Liver (tissue), 9 donors: ENCODE data around the gene CRLF1. TPM values are rescaled to one million over a fixed set of nuclear protein-coding genes. Genes with fewer than 3 reads are reported as not detected.
A peak's percentile ranks its signal among the peaks of the same experiment; 100 is the strongest.

Source experiments
- DNase-seq: peaks from one replicate; pipeline ENCODE4 v3.0.0-alpha.2; 2017; ENCODE audit warnings: low spot score
- H3K27ac ChIP-seq, 2 donors: one replicate each; pipeline ENCODE4 v1.7.0; 2013; ENCODE audit warnings: inconsistent platforms in 2 of 2, low read length in 2 of 2, control low read depth in 1 of 2, low read depth in 1 of 2, mild to moderate bottlenecking in 1 of 2
- H3K27me3 ChIP-seq, 4 donors: one replicate each; pipeline versions ENCODE4 v1.6.1 to v1.7.0; 2013; ENCODE audit warnings: low read length in 3 of 4, inconsistent platforms in 1 of 4, mild to moderate bottlenecking in 1 of 4, moderate library complexity in 1 of 4; ENCODE audit not compliant: control insufficient read depth in 4 of 4, insufficient read depth in 4 of 4
- H3K36me3 ChIP-seq, 4 donors: one replicate each; pipeline versions ENCODE4 v1.6.1 to v1.7.0; 2013; ENCODE audit warnings: low read length in 3 of 4, mild to moderate bottlenecking in 3 of 4, low read depth in 1 of 4, moderate library complexity in 1 of 4; ENCODE audit not compliant: control insufficient read depth in 4 of 4, insufficient read depth in 3 of 4
- H3K4me1 ChIP-seq, 4 donors: one replicate each; pipeline versions ENCODE4 v1.6.1 to v1.7.0; 2013; ENCODE audit warnings: low read length in 3 of 4, mild to moderate bottlenecking in 3 of 4, moderate library complexity in 1 of 4; ENCODE audit not compliant: control insufficient read depth in 4 of 4, insufficient read depth in 4 of 4
- H3K4me3 ChIP-seq, 3 donors: one replicate each; pipeline versions ENCODE4 v1.6.1 to v1.7.0; 2013; ENCODE audit warnings: low read length in 3 of 3, control low read depth in 1 of 3, low read depth in 1 of 3, mild to moderate bottlenecking in 1 of 3
- H3K9ac ChIP-seq, 2 donors: one replicate each; pipeline ENCODE4 v1.7.0; 2013; ENCODE audit warnings: low read length in 2 of 2, mild to moderate bottlenecking in 2 of 2, moderate library complexity in 2 of 2, control low read depth in 1 of 2, low read depth in 1 of 2
- H3K9me3 ChIP-seq, 4 donors: one replicate each; pipeline versions ENCODE4 v1.6.1 to v1.7.0; 2013; ENCODE audit warnings: low read length in 3 of 4; ENCODE audit not compliant: control insufficient read depth in 4 of 4
- ATF3 ChIP-seq: IDR thresholded peaks from 2 replicates; pipeline ENCODE4 v1.6.1; 2016; ENCODE audit warnings: antibody characterized with exemption
- CTCF ChIP-seq: fragments of 150-350 bp; IDR thresholded peaks from 2 replicates; pipeline ENCODE4 v1.5.1; 2017; ENCODE audit warnings: improper control_type of control experiment, low read depth, low read length; ENCODE audit not compliant: missing input control
- EGR1 ChIP-seq, 2 donors: IDR thresholded peaks; 2 replicates each; pipeline ENCODE4 v1.6.1; 2016 to 2018; ENCODE audit warnings: antibody characterized with exemption in 2 of 2, low read depth in 2 of 2
- FOXA1 ChIP-seq: IDR thresholded peaks from 2 replicates; pipeline ENCODE4 v1.6.1; 2016; ENCODE audit warnings: antibody characterized with exemption
- FOXA2 ChIP-seq: IDR thresholded peaks from 2 replicates; pipeline ENCODE4 v1.6.1; 2016; ENCODE audit warnings: antibody characterized with exemption
- GABPA ChIP-seq, 2 donors: IDR thresholded peaks in 1 of 2; conservative IDR thresholded peaks in 1 of 2; 2 replicates each; pipeline ENCODE4 v1.6.1; 2016; ENCODE audit warnings: antibody characterized with exemption in 2 of 2, mild to moderate bottlenecking in 1 of 2, moderate library complexity in 1 of 2
- HNF4A ChIP-seq, 2 donors: conservative IDR thresholded peaks; 2 replicates each; pipeline ENCODE4 v1.6.1; 2016; ENCODE audit warnings: antibody characterized with exemption in 2 of 2, mild to moderate bottlenecking in 2 of 2
- HNF4G ChIP-seq: IDR thresholded peaks from 2 replicates; pipeline ENCODE4 v1.6.1; 2016; ENCODE audit warnings: antibody characterized with exemption
- MAX ChIP-seq: IDR thresholded peaks from 2 replicates; pipeline ENCODE4 v1.6.1; 2016; ENCODE audit warnings: antibody characterized with exemption
- NR2F2 ChIP-seq: IDR thresholded peaks from 2 replicates; pipeline ENCODE4 v1.6.1; 2016; ENCODE audit warnings: antibody characterized with exemption
- RAD21 ChIP-seq, 2 donors: IDR thresholded peaks; 2 replicates each; pipeline ENCODE4 v1.6.1; 2016; ENCODE audit warnings: antibody characterized with exemption in 2 of 2, mild to moderate bottlenecking in 2 of 2
- REST ChIP-seq: IDR thresholded peaks from 2 replicates; pipeline ENCODE4 v1.6.1; 2016; ENCODE audit warnings: antibody characterized with exemption, mild to moderate bottlenecking
- RXRA ChIP-seq, 2 donors: IDR thresholded peaks; 2 replicates each; pipeline ENCODE4 v1.6.1; 2017 to 2018; ENCODE audit warnings: antibody characterized with exemption in 2 of 2, mild to moderate bottlenecking in 1 of 2
- TAF1 ChIP-seq: conservative IDR thresholded peaks from 2 replicates; pipeline ENCODE4 v1.6.1; 2016; ENCODE audit warnings: antibody characterized with exemption, mild to moderate bottlenecking
- YY1 ChIP-seq: IDR thresholded peaks from 2 replicates; pipeline ENCODE4 v1.6.1; 2016; ENCODE audit warnings: antibody characterized with exemption, mild to moderate bottlenecking
- ZBTB33 ChIP-seq: IDR thresholded peaks from 2 replicates; pipeline ENCODE4 v1.6.1; 2016; ENCODE audit warnings: antibody characterized with exemption
- WGBS: extraction: QIAGEN DNeasy Blood & Tissue Kit; methylation state at CpG from one replicate; pipeline ENCODE4 v1.1.7; 2013; 5-methylcytosine and 5-hydroxymethylcytosine counted together
- polyA plus RNA-seq, 2 donors: library from polyadenylated mRNA; stranded (reverse) in 1 of 2; unstranded in 1 of 2; fragments of 200-250 nt in 1 of 2; fragments of >200 nt in 1 of 2; fragmentation: Nextera tagmentation in 1 of 2; extraction: Ambion mirVana in 1 of 2; gene quantifications; one replicate each; pipeline versions ENCODE4 v1.2.1 to v1.2.3, GENCODE V29; 2013 to 2015
- total RNA-seq, 2 donors: library from RNA; depleted of rRNA; stranded (reverse); fragments of >200 nt; gene quantifications; one replicate each; pipeline ENCODE4 v1.2.3, GENCODE V29; 2014
- donor health status: healthy.
- donor health status: healthy.
- donor health status: healthy.
- donor health status: healthy.
- donor health status: healthy.

Gene CRLF1
- total RNA-seq (1 to 10 TPM in 1 of 2 donors, not detected in 1; 1.6 TPM), polyA plus RNA-seq (1 to 10 TPM in 1 of 2 donors, under 1 TPM in 1; 0.49 to 1.9 TPM)

- no peak for TF ChIP-seq EGR1 (IDR thresholded peaks at IDR 0.05; ENCODE audit: low read depth in 2 of 2)
- no peak for TF ChIP-seq RAD21 (IDR thresholded peaks at IDR 0.05)
- TF ChIP-seq CTCF, result no peak
- no peak for TF ChIP-seq ATF3
- TF ChIP-seq ZBTB33, result no peak
- no peak for TF ChIP-seq NR2F2
- no peak for TF ChIP-seq GABPA (IDR thresholded peaks at IDR 0.05 in 1 of 2, conservative IDR thresholded peaks at IDR 0.05 in 1 of 2)
- TF ChIP-seq MAX, result no peak
- TF ChIP-seq YY1, result no peak
- H3K27me3 ChIP-seq, result peaks cover 8 to 12% (median 10%) of the 10 kb centered on the region in 4 donors
Observed at GRCh38 chr19:18606281-18607225, at the start of gene CRLF1. CRLF1 (minus strand) TSS chr19:18606799; CDS start chr19:18606656, 143 bp downstream.

GRCh38 chr19:18655173-18655844 is 48.7 kb upstream of the CRLF1 start:
- Histone ChIP-seq H3K4me3 (no peak overlapping the region), H3K4me1 (no peaks in the 10 kb centered on the region), H3K36me3 (no peaks in the 10 kb centered on the region), H3K27me3 (no peaks in the 10 kb centered on the region), H3K9ac (no peak overlapping the region), H3K27ac (no peak overlapping the region), H3K9me3 (no peaks in the 10 kb centered on the region)
- no peak for DNase-seq
- no peak for TF ChIP-seq YY1
- TF ChIP-seq TAF1, result no peak
- TF ChIP-seq REST, result no peak
- no peak for TF ChIP-seq NR2F2
- no peak for TF ChIP-seq HNF4G
- TF ChIP-seq HNF4A (conservative IDR thresholded peaks at IDR 0.05), result no peak
- TF ChIP-seq GABPA (IDR thresholded peaks at IDR 0.05 in 1 of 2, conservative IDR thresholded peaks at IDR 0.05 in 1 of 2), result no peak
- TF ChIP-seq FOXA2, result no peak
- no peak for TF ChIP-seq FOXA1
- TF ChIP-seq RXRA (IDR thresholded peaks at IDR 0.05), result no peak
- 97% methylated on average over 13 of the region's 13 CpGs for WGBS

More at GRCh38 chr19:18606281-18607225, at the start of gene CRLF1:
- Histone ChIP-seq H3K4me3 (peak within 1 kb of the TSS in 1 of 3 donors; percentile 23), H3K4me1 (peaks cover 0 to 6% (median under 1%) of the 10 kb centered on the region in 4 donors), H3K27ac (no peak within 1 kb of the TSS), H3K9ac (no peak within 1 kb of the TSS), H3K36me3 (no peaks in the 10 kb centered on the region), H3K9me3 (no peaks in the 10 kb centered on the region)
- 2% methylated on average over 116 of the region's 116 CpGs for whole genome bisulfite sequencing
- no peak for DNase-seq
